Neural cell (in vitro differentiated cells): ENCODE measurements around the gene ADH7.

ENCODE experiments used
- EZH2 ChIP-seq: fragments of 200-600, 300-800 bp; shearing (Covaris generic), sonication (generic); IDR thresholded peaks from 2 replicates; pipeline ENCODE4 v1.6.1; 2014; ENCODE audit warnings: antibody characterized with exemption, low read length, borderline replicate concordance, mild to moderate bottlenecking; ENCODE audit not compliant: insufficient read depth, poor library complexity, severe bottlenecking
- TF ChIP-seq, protein P1 (sequence below): fragments of 450-650 bp; IDR thresholded peaks from 2 replicates; pipeline ENCODE4 v1.5.1; 2014; ENCODE audit warnings: antibody characterized with exemption, mild to moderate bottlenecking, moderate library complexity; ENCODE audit not compliant: poor library complexity, severe bottlenecking

DNA sequence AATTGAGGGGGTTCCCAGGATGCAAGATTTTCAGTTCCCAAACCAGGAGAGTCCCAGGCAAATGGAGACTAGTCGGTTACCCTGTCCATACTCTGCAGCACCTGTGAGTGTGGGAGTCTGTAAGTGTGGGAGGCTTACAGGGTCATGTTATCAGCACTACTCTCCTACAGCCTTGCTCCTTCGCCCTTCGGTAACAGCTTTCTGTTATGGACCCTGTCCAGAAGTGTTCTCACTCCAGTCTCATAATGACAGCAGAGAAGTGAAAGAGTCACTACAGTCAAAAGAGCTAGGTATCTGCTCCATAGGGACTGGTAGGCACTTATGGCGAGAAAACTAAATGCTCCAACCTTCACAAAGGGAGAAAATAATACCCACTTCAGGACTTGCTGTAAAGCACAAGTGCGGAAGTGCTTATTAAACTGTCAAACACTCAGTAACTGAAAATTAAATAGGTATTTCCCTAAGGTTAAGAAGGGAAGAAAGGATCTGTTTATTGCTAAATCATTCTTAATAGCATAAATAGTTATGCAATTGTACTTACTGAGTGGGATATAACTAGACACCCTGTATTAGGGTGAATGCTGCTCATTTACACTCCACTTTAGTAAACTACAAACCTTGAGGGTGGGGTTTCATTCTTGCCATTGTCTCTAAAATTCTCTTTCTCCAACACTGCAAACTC lies 2.7 kb upstream of the ADH7 start:
- TF ChIP-seq, protein P1, sequence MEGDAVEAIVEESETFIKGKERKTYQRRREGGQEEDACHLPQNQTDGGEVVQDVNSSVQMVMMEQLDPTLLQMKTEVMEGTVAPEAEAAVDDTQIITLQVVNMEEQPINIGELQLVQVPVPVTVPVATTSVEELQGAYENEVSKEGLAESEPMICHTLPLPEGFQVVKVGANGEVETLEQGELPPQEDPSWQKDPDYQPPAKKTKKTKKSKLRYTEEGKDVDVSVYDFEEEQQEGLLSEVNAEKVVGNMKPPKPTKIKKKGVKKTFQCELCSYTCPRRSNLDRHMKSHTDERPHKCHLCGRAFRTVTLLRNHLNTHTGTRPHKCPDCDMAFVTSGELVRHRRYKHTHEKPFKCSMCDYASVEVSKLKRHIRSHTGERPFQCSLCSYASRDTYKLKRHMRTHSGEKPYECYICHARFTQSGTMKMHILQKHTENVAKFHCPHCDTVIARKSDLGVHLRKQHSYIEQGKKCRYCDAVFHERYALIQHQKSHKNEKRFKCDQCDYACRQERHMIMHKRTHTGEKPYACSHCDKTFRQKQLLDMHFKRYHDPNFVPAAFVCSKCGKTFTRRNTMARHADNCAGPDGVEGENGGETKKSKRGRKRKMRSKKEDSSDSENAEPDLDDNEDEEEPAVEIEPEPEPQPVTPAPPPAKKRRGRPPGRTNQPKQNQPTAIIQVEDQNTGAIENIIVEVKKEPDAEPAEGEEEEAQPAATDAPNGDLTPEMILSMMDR, result no peak
- no peak for TF ChIP-seq EZH2
